Neuronal stem cell (in vitro differentiated cells): ENCODE measurements around the gene KSR2.

Experiments used
- DNase-seq: peaks from one replicate; pipeline ENCODE4 v3.0.0-alpha.2; 2013; ENCODE audit warnings: low spot score
- H2AFZ ChIP-seq: one replicate; pipeline ENCODE4 v1.6.1; 2013; ENCODE audit warnings: mild to moderate bottlenecking, low read length, inconsistent platforms
- H2AK5ac ChIP-seq: 2 replicates; pipeline ENCODE4 v1.6.1; 2013; ENCODE audit warnings: low read depth, mild to moderate bottlenecking, inconsistent platforms, low read length, moderate library complexity, mixed read lengths
- H2BK120ac ChIP-seq: 2 replicates; pipeline ENCODE4 v1.6.1; 2013; ENCODE audit warnings: low read depth, mild to moderate bottlenecking, inconsistent platforms, low read length, moderate library complexity, mixed read lengths
- H2BK12ac ChIP-seq: one replicate; pipeline ENCODE4 v1.6.1; 2013; ENCODE audit warnings: low read length, inconsistent platforms
- H2BK15ac ChIP-seq: 2 replicates; pipeline ENCODE4 v1.6.1; 2013; ENCODE audit warnings: mild to moderate bottlenecking, low read length, inconsistent platforms, mixed read lengths
- H2BK5ac ChIP-seq: one replicate; pipeline ENCODE4 v1.6.1; 2013; ENCODE audit warnings: inconsistent platforms, mild to moderate bottlenecking, low read length, moderate library complexity
- H3K14ac ChIP-seq: one replicate; pipeline ENCODE4 v1.6.1; 2013; ENCODE audit warnings: low read length, inconsistent platforms
- H3K18ac ChIP-seq: 2 replicates; pipeline ENCODE4 v1.6.1; 2013; ENCODE audit warnings: low read length, inconsistent platforms
- H3K23ac ChIP-seq: 2 replicates; pipeline ENCODE4 v1.6.1; 2013; ENCODE audit warnings: low read depth, mild to moderate bottlenecking, mixed read lengths, low read length, inconsistent platforms; ENCODE audit not compliant: poor library complexity
- H3K27ac ChIP-seq: replicated peaks from 3 replicates; pipeline ENCODE4 v1.5.1; 2013; ENCODE audit warnings: low read length, inconsistent platforms
- H3K27me3 ChIP-seq, 3 experiments: 2 replicates each; pipeline ENCODE4 v1.6.1; 2013; ENCODE audit warnings: low read length in 3 of 3, mild to moderate bottlenecking in 2 of 3, inconsistent platforms in 1 of 3, low read depth in 1 of 3, mixed read lengths in 1 of 3, moderate library complexity in 1 of 3; ENCODE audit not compliant: control insufficient read depth in 3 of 3, insufficient read depth in 3 of 3
- H3K36me3 ChIP-seq, 2 donors: replicated peaks in 1 of 2; 2 replicates each; pipeline ENCODE4 v1.6.1; 2013; ENCODE audit warnings: low read length in 2 of 2; ENCODE audit not compliant: control insufficient read depth in 2 of 2, insufficient read depth in 2 of 2
- H3K4ac ChIP-seq: 2 replicates; pipeline ENCODE4 v1.6.1; 2013; ENCODE audit warnings: inconsistent platforms, mild to moderate bottlenecking, low read length, moderate library complexity
- H3K4me1 ChIP-seq, 2 donors: 1 replicate in 1 of 2; 2 replicates in 1 of 2; pipeline ENCODE4 v1.6.1; 2013; ENCODE audit warnings: low read length in 2 of 2, low read depth in 1 of 2; ENCODE audit not compliant: control insufficient read depth in 2 of 2, insufficient read depth in 1 of 2
- H3K4me2 ChIP-seq: one replicate; pipeline ENCODE4 v1.6.1; 2013; ENCODE audit warnings: mild to moderate bottlenecking, low read length, inconsistent platforms; ENCODE audit not compliant: insufficient read depth, poor library complexity, severe bottlenecking
- H3K4me3 ChIP-seq, 2 donors: 2 replicates each; pipeline ENCODE4 v1.5.1; 2013; ENCODE audit warnings: low read length in 2 of 2, mild to moderate bottlenecking in 2 of 2, inconsistent platforms in 1 of 2, moderate library complexity in 1 of 2
- H3K79me1 ChIP-seq: one replicate; pipeline ENCODE4 v1.6.1; 2013; ENCODE audit warnings: low read depth, mild to moderate bottlenecking, inconsistent platforms, low read length, moderate library complexity
- H3K9ac ChIP-seq: one replicate; pipeline ENCODE4 v1.6.1; 2013; ENCODE audit warnings: mild to moderate bottlenecking, low read depth, low read length, inconsistent platforms; ENCODE audit not compliant: poor library complexity
- H3K9me3 ChIP-seq, 2 donors: replicated peaks in 1 of 2; 2 replicates each; pipeline versions ENCODE3 to v1.6.1; 2013; ENCODE audit warnings: low read length in 2 of 2, mild to moderate bottlenecking in 2 of 2, inconsistent platforms in 1 of 2, low read depth in 1 of 2, mixed read lengths in 1 of 2, moderate library complexity in 1 of 2; ENCODE audit not compliant: control insufficient read depth in 2 of 2, insufficient read depth in 1 of 2
- H4K8ac ChIP-seq: one replicate; pipeline ENCODE4 v1.6.1; 2013; ENCODE audit warnings: low read depth, mild to moderate bottlenecking, inconsistent platforms, low read length, moderate library complexity
- H4K91ac ChIP-seq: one replicate; pipeline ENCODE4 v1.6.1; 2013; ENCODE audit warnings: low read length, low read depth, mild to moderate bottlenecking, inconsistent platforms; ENCODE audit not compliant: poor library complexity
- WGBS, 2 donors: extraction: QIAGEN DNeasy Blood & Tissue Kit; methylation state at CpG; one replicate each; pipeline ENCODE4 v1.1.7; 2013; ENCODE audit warnings: missing lambda C conversion rate in 2 of 2, mixed read lengths in 1 of 2; ENCODE audit not compliant: insufficient read length in 2 of 2, insufficient replicate concordance in 1 of 2; ENCODE audit errors: extremely low coverage in 2 of 2; 5-methylcytosine and 5-hydroxymethylcytosine counted together

Gene KSR2

GRCh38 chr12:117912756-117913155 lies 56.0 kb downstream of the KSR2 start:
- Histone ChIP-seq H3K4me3 (no peak overlapping the region), H2BK120ac (no peak overlapping the region), H4K91ac (no peak overlapping the region), H3K4me1 (no peaks in the 10 kb centered on the region), H3K9me3 (peaks cover 0 to 3% of the 10 kb centered on the region in 2 donors), H2BK15ac (no peak overlapping the region), H3K27me3 (no peaks in the 10 kb centered on the region), H2AK5ac (no peak overlapping the region), H3K27ac (no peak overlapping the region), H3K36me3 (no peaks in the 10 kb centered on the region), H2AFZ (no peak overlapping the region), H2BK5ac (no peak overlapping the region), H3K4ac (no peak overlapping the region), H2BK12ac (no peak overlapping the region), H3K18ac (no peak overlapping the region), H4K8ac (no peak overlapping the region), H3K23ac (no peak overlapping the region), H3K14ac (no peak overlapping the region), H3K9ac (no peak overlapping the region), H3K4me2 (no peak overlapping the region), H3K79me1 (no peaks in the 10 kb centered on the region)
- no peak for DNase-seq
- no CpG with 5 or more reads among the region's 9 CpGs for WGBS, 2 donors

DNA sequence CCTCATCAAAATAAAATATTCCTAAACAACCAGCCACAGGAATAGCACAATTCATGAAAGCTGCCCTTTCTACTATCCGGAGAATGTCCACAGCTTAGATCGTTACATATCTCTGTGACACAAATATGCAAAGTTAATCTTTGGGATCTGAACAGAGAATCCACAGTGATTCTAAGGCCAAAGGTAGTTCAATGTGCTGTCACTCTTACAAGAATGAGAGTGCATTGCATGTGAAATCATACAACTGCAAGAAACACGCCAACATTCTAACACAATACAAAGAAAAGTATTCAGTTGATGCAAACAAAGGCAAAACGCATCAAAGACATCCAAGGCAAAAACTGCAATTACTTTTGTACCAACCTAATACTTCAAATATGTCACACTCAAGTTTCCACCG lies 60.4 kb downstream of the KSR2 start:
- Histone ChIP-seq H3K36me3 (no peaks in the 10 kb centered on the region), H3K4me3 (no peak overlapping the region), H3K23ac (no peak overlapping the region), H3K9me3 (peaks cover 0 to 3% of the 10 kb centered on the region in 2 donors), H2BK15ac (no peak overlapping the region), H2BK12ac (no peak overlapping the region), H2BK5ac (no peak overlapping the region), H3K4me2 (no peak overlapping the region), H3K27me3 (no peaks in the 10 kb centered on the region), H3K27ac (no peak overlapping the region), H3K79me1 (no peaks in the 10 kb centered on the region), H3K4me1 (no peaks in the 10 kb centered on the region), H3K4ac (no peak overlapping the region), H3K9ac (no peak overlapping the region), H4K8ac (no peak overlapping the region), H3K14ac (no peak overlapping the region), H4K91ac (no peak overlapping the region), H2AK5ac (no peak overlapping the region), H3K18ac (no peak overlapping the region), H2BK120ac (no peak overlapping the region), H2AFZ (no peak overlapping the region)
- DNase-seq = no peak
- WGBS, 2 donors = no CpG with 5 or more reads among the region's 5 CpGs

DNA sequence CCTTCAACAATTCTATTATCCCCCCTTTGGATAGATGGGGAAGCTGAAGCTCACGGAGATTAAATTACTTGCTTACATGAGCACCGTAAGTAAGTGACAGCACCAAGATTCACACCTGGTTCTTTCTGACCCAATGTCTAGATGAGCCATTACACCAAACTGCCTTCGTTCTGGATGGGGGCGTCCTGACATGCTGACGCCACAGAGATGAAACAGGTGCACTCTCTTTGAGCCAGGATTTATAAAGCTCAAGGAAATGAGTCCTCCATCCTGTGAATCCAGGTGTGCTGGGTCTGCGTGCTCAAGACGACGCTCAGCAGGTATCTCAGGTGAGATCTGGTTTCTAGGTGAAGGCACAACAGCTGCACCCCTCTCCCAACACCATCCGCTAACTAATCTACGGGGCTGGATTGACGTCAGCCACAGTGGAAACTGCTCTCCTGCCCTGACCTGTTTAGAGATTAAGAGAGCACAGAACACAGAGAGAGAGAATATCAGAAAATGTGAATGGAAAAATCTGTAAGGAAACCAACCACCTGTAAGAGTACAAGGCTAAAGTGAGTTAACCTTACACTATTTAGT lies 61.6 kb downstream of the KSR2 start:
- Histone ChIP-seq H2BK15ac (no peak overlapping the region), H3K14ac (no peak overlapping the region), H2BK12ac (no peak overlapping the region), H2BK120ac (no peak overlapping the region), H3K18ac (no peak overlapping the region), H3K4me1 (no peaks in the 10 kb centered on the region), H4K91ac (no peak overlapping the region), H3K23ac (no peak overlapping the region), H3K27ac (no peak overlapping the region), H3K36me3 (no peaks in the 10 kb centered on the region), H2AK5ac (no peak overlapping the region), H3K4ac (no peak overlapping the region), H4K8ac (no peak overlapping the region), H3K9ac (no peak overlapping the region), H3K79me1 (no peaks in the 10 kb centered on the region), H3K27me3 (no peaks in the 10 kb centered on the region), H3K4me2 (no peak overlapping the region), H2AFZ (no peak overlapping the region), H3K9me3 (peaks cover 0 to 3% of the 10 kb centered on the region in 2 donors), H2BK5ac (no peak overlapping the region), H3K4me3 (no peak overlapping the region)
- no peak for DNase-seq
- no CpG with 5 or more reads among the region's 11 CpGs for WGBS, 2 donors

DNA sequence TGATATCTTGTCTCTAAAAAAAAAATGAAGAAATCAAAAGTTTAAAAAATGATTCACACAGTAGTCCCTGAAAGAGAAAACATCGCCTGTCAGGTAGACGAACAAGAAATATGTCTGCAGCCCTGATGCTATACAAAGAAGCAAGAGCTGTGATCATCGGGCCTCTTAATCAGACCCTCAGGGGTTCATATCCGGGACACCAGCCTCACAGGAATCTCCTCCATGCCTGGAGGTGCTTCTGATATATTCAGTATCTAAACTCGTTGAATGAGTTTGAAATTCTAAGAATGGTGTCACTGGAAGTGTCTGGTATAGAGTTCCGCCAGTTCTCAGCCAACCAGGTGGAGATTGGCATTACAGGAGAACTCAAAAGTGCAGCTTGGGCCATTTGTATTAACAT lies 64.7 kb downstream of the KSR2 start:
- Histone ChIP-seq H4K91ac (no peak overlapping the region), H3K4me3 (no peak overlapping the region), H3K4ac (no peak overlapping the region), H2AK5ac (no peak overlapping the region), H3K18ac (no peak overlapping the region), H3K4me2 (no peak overlapping the region), H3K23ac (no peak overlapping the region), H3K36me3 (no peaks in the 10 kb centered on the region), H3K9me3 (no peaks in the 10 kb centered on the region), H2BK120ac (no peak overlapping the region), H2AFZ (no peak overlapping the region), H3K9ac (no peak overlapping the region), H3K4me1 (no peaks in the 10 kb centered on the region), H3K27ac (no peak overlapping the region), H3K79me1 (no peaks in the 10 kb centered on the region), H4K8ac (no peak overlapping the region), H2BK15ac (no peak overlapping the region), H2BK12ac (no peak overlapping the region), H3K27me3 (no peaks in the 10 kb centered on the region), H2BK5ac (no peak overlapping the region), H3K14ac (no peak overlapping the region)
- no peak for DNase-seq
- no CpG with 5 or more reads among the region's 6 CpGs for WGBS, 2 donors
